IMR-90 (cell line): ENCODE measurements around the gene ANP32A. TPM values are rescaled to one million over a fixed set of nuclear protein-coding genes. Genes with fewer than 3 reads are reported as not detected.

Source experiments
- ATAC-seq: fragments of 200-7000 bp; cut with Tn5 transposase; 2 replicates; pipeline ENCODE4 v1.9.1; 2020; ENCODE audit warnings: low read depth, mild to moderate bottlenecking, moderate library complexity
- BruUV-seq: library from RNA; stranded (reverse); fragments of 400-500 nt; replicated peaks from 2 replicates; lab custom pipeline; 2021; lab: Mats Ljungman, UMichigan
- CTCF ChIA-PET: fragments of 300-600 bp; formaldehyde crosslinking; extraction: SDS; loops from one replicate; lab custom pipeline; 2021; ENCODE audit warnings: antibody characterized with exemption; lab: Yijun Ruan, JAX
- POLR2A ChIA-PET: fragments of 300-600 bp; sonication (Branson Sonifier 250); formaldehyde crosslinking; loops from one replicate; lab custom pipeline; 2022; ENCODE audit warnings: antibody characterized with exemption; ENCODE audit not compliant: unreplicated experiment; lab: Charles Lee
- DNase-seq: peaks from one replicate; pipeline ENCODE4 v3.0.0; 2013
- H2AFZ ChIP-seq: replicated peaks from 2 replicates; pipeline ENCODE3; 2013; ENCODE audit warnings: low read length, mild to moderate bottlenecking; ENCODE audit not compliant: poor library complexity
- H2AK5ac ChIP-seq: 2 replicates; pipeline ENCODE4 v1.6.1; 2013; ENCODE audit warnings: low read depth, low read length, inconsistent platforms
- H2AK9ac ChIP-seq: replicated peaks from 2 replicates; pipeline ENCODE3; 2013; ENCODE audit warnings: mild to moderate bottlenecking, low read depth, low read length, moderate library complexity; ENCODE audit not compliant: poor library complexity
- H2BK120ac ChIP-seq: 2 replicates; pipeline ENCODE4 v1.6.1; 2013; ENCODE audit warnings: low read depth, low read length, inconsistent platforms
- H2BK15ac ChIP-seq: 3 replicates; pipeline ENCODE4 v1.6.1; 2013; ENCODE audit warnings: low read depth, low read length, inconsistent platforms
- H2BK20ac ChIP-seq: 2 replicates; pipeline ENCODE4 v1.6.1; 2013; ENCODE audit warnings: low read depth, mild to moderate bottlenecking, inconsistent platforms, low read length, moderate library complexity
- H2BK5ac ChIP-seq: 2 replicates; pipeline ENCODE4 v1.6.1; 2013; ENCODE audit warnings: mild to moderate bottlenecking, low read depth, low read length, inconsistent platforms; ENCODE audit not compliant: poor library complexity, severe bottlenecking
- H3K14ac ChIP-seq: replicated peaks from 2 replicates; pipeline ENCODE4 v1.6.1; 2013; ENCODE audit warnings: low read depth, low read length, inconsistent platforms
- H3K18ac ChIP-seq: 2 replicates; pipeline ENCODE4 v1.6.1; 2013; ENCODE audit warnings: low read depth, low read length, control low read depth
- H3K23ac ChIP-seq: 2 replicates; pipeline ENCODE4 v1.6.1; 2013; ENCODE audit warnings: low read depth, low read length, inconsistent platforms
- H3K27ac ChIP-seq: 2 replicates; pipeline ENCODE4 v1.5.1; 2013; ENCODE audit warnings: mild to moderate bottlenecking, control low read depth, low read length; ENCODE audit not compliant: insufficient read depth
- H3K27me3 ChIP-seq: 2 replicates; pipeline ENCODE4 v1.6.1; 2013; ENCODE audit warnings: low read length; ENCODE audit not compliant: control insufficient read depth, insufficient read depth
- H3K36me3 ChIP-seq: 2 replicates; pipeline ENCODE4 v1.6.1; 2013; ENCODE audit warnings: low read length, mixed read lengths; ENCODE audit not compliant: control insufficient read depth, insufficient read depth
- H3K4ac ChIP-seq: 2 replicates; pipeline ENCODE4 v1.6.1; 2013; ENCODE audit warnings: low read depth, low read length, inconsistent platforms
- H3K4me1 ChIP-seq: 2 replicates; pipeline ENCODE4 v1.6.1; 2013; ENCODE audit warnings: low read length, mixed read lengths; ENCODE audit not compliant: control insufficient read depth, insufficient read depth
- H3K4me2 ChIP-seq: 2 replicates; pipeline ENCODE4 v1.6.1; 2013; ENCODE audit warnings: low read depth, mild to moderate bottlenecking, control low read depth, low read length, moderate library complexity
- H3K4me3 ChIP-seq: 2 replicates; pipeline ENCODE4 v1.5.1; 2013; ENCODE audit warnings: low read depth, mild to moderate bottlenecking, control low read depth, low read length, moderate library complexity; ENCODE audit not compliant: insufficient read depth
- H3K56ac ChIP-seq: 2 replicates; pipeline ENCODE4 v1.6.1; 2013; ENCODE audit warnings: low read length, inconsistent platforms; ENCODE audit not compliant: insufficient read depth; ENCODE audit errors: extremely low read depth
- H3K79me1 ChIP-seq, 2 experiments: 2 replicates each; pipeline ENCODE4 v1.6.1; 2013; ENCODE audit warnings: low read length in 2 of 2, inconsistent platforms in 1 of 2, low read depth in 1 of 2
- H3K9ac ChIP-seq: 2 replicates; pipeline ENCODE4 v1.6.1; 2013; ENCODE audit warnings: low read depth, low read length, control low read depth
- H3K9me1 ChIP-seq: 2 replicates; pipeline ENCODE4 v1.6.1; 2013; ENCODE audit warnings: low read length, inconsistent platforms; ENCODE audit not compliant: insufficient read depth
- H3K9me3 ChIP-seq: 2 replicates; pipeline ENCODE4 v1.6.1; 2013; ENCODE audit warnings: low read length; ENCODE audit not compliant: control insufficient read depth, insufficient read depth
- H4K20me1 ChIP-seq: 2 replicates; pipeline ENCODE4 v1.6.1; 2013; ENCODE audit warnings: low read length, inconsistent platforms; ENCODE audit not compliant: insufficient read depth
- H4K5ac ChIP-seq: 2 replicates; pipeline ENCODE4 v1.6.1; 2013; ENCODE audit warnings: mild to moderate bottlenecking, low read depth, low read length, control low read depth
- H4K8ac ChIP-seq, 2 experiments: 2 replicates each; pipeline ENCODE4 v1.6.1; 2013; ENCODE audit warnings: low read depth in 2 of 2, low read length in 2 of 2, control low read depth in 1 of 2, inconsistent platforms in 1 of 2
- H4K91ac ChIP-seq: 2 replicates; pipeline ENCODE4 v1.6.1; 2013; ENCODE audit warnings: low read depth, low read length, inconsistent platforms; ENCODE audit not compliant: insufficient read depth
- BHLHE40 ChIP-seq: fragments of 150-350 bp; IDR thresholded peaks from 2 replicates; pipeline ENCODE4 v1.6.1; 2016; ENCODE audit warnings: mild to moderate bottlenecking, low read depth, low read length
- CEBPB ChIP-seq: IDR thresholded peaks from 2 replicates; pipeline ENCODE4 v1.6.1; 2012; ENCODE audit warnings: low read depth, low read length, improper control_type of control experiment
- CHD1 ChIP-seq: IDR thresholded peaks from 2 replicates; pipeline ENCODE4 v1.6.1; 2012; ENCODE audit warnings: low read depth, low read length, improper control_type of control experiment
- CTCF ChIP-seq: conservative IDR thresholded peaks from 2 replicates; pipeline ENCODE4 v1.5.1; 2012; ENCODE audit warnings: mild to moderate bottlenecking, low read depth, low read length, improper control_type of control experiment
- ELK1 ChIP-seq: fragments of 150-350 bp; IDR thresholded peaks from 2 replicates; pipeline ENCODE4 v1.6.1; 2016; ENCODE audit warnings: low read depth, mild to moderate bottlenecking, low read length, moderate library complexity, borderline replicate concordance
- FOS ChIP-seq: fragments of 150-350 bp; IDR thresholded peaks from 2 replicates; pipeline ENCODE4 v1.6.1; 2016; ENCODE audit warnings: low read depth, low read length
- MAFK ChIP-seq: IDR thresholded peaks from 2 replicates; pipeline ENCODE4 v1.6.1; 2012; ENCODE audit warnings: low read depth, low read length, improper control_type of control experiment
- MAZ ChIP-seq: IDR thresholded peaks from 2 replicates; pipeline ENCODE4 v1.6.1; 2012; ENCODE audit warnings: low read depth, mild to moderate bottlenecking, low read length, improper control_type of control experiment, moderate library complexity, borderline replicate concordance
- MXI1 ChIP-seq: IDR thresholded peaks from 2 replicates; pipeline ENCODE4 v1.6.1; 2012; ENCODE audit warnings: low read depth, mild to moderate bottlenecking, low read length, moderate library complexity, borderline replicate concordance
- NFE2L2 ChIP-seq: fragments of 150-350 bp; IDR thresholded peaks from 2 replicates; pipeline ENCODE4 v1.6.1; 2016; ENCODE audit warnings: low read depth, mild to moderate bottlenecking, low read length
- POLR2A ChIP-seq: IDR thresholded peaks from 2 replicates; pipeline ENCODE4 v1.6.1; 2012; ENCODE audit warnings: mild to moderate bottlenecking, low read depth, low read length
- RAD21 ChIP-seq: IDR thresholded peaks from 2 replicates; pipeline ENCODE4 v1.6.1; 2012; ENCODE audit warnings: low read length, improper control_type of control experiment
- RCOR1 ChIP-seq: IDR thresholded peaks from 2 replicates; pipeline ENCODE4 v1.6.1; 2012; ENCODE audit warnings: mild to moderate bottlenecking, low read length, improper control_type of control experiment; ENCODE audit not compliant: insufficient replicate concordance
- RFX5 ChIP-seq: IDR thresholded peaks from 2 replicates; pipeline ENCODE4 v1.8.0; 2012; ENCODE audit warnings: low read depth, mild to moderate bottlenecking, low read length, moderate library complexity
- SMC3 ChIP-seq: fragments of 150-350 bp; IDR thresholded peaks from 2 replicates; pipeline ENCODE4 v1.6.1; 2016; ENCODE audit warnings: low read depth, mild to moderate bottlenecking, antibody characterized with exemption, low read length, moderate library complexity
- USF2 ChIP-seq: fragments of 150-350 bp; IDR thresholded peaks from 2 replicates; pipeline ENCODE4 v1.6.1; 2017; ENCODE audit warnings: mild to moderate bottlenecking, antibody characterized with exemption, low read length, low read depth
- WGBS, 2 experiments: methylation state at CpG; one replicate each; pipeline versions ENCODE4 v1.1.5 to v1.1.7; 2013; ENCODE audit warnings: missing lambda C conversion rate in 2 of 2; ENCODE audit not compliant: insufficient read length in 1 of 2; ENCODE audit errors: extremely low coverage in 2 of 2; 5-methylcytosine and 5-hydroxymethylcytosine counted together
- dilution Hi-C: fragments of 300-500 bp; cut with HindIII; formaldehyde crosslinking; loops from one replicate; pipeline ENCODE4 v1.14.3; 2018; ENCODE audit warnings: low sequenced_read_pairs; ENCODE audit not compliant: unreplicated experiment
- in situ Hi-C: fragments of 300-500 bp; cut with MboI; formaldehyde crosslinking; loops from 3 replicates; pipeline ENCODE4 v1.14.3; 2019; ENCODE audit warnings: low sequenced_read_pairs, inconsistent platforms, mixed read lengths
- intact Hi-C: fragments of 100-400 bp; cut with micrococcal nuclease; formaldehyde crosslinking; loops from 2 replicates; pipeline ENCODE4 v1.10.0; 2022
- polyA plus RNA-seq, 3 experiments: library from polyadenylated mRNA; depleted of rRNA; stranded (reverse); fragments of >200 nt; gene quantifications; 2 replicates each; pipeline ENCODE4 v1.2.3, GENCODE V29; 2012; ENCODE audit warnings: low replicate concordance in 1 of 3
- total RNA-seq: library from RNA; depleted of rRNA; stranded (reverse); fragments of >200 nt; gene quantifications from 2 replicates; pipeline ENCODE4 v1.2.3, GENCODE V29; 2012

Gene ANP32A
- total and polyA plus RNA-seq, 2 of the 4 experiments (the other 2 are of a cell fraction) = 62.4 to 72.8 TPM

- Histone ChIP-seq H3K4me1 (no peaks in the 10 kb centered on the region; the same call in 1 of the 2 replicates), H3K9me1 (no peaks in the 10 kb centered on the region; the same call in 1 of the 2 replicates), H3K79me1 (no peaks in the 10 kb centered on the region), H3K9ac (no peak overlapping the region), H2AFZ (no peak overlapping the region), H4K91ac (no peak overlapping the region), H3K23ac (no peak overlapping the region), H3K56ac (no peak overlapping the region), H3K9me3 (0 out of 2 replicates have a peak, but pooled peaks cover 2% of the 10 kb centered on the region), H3K14ac (no peak overlapping the region), H3K4me2 (no peak overlapping the region), H2BK15ac (no peak overlapping the region), H2AK9ac (no peak overlapping the region), H3K27me3 (peaks cover 13% of the 10 kb centered on the region), H2BK120ac (no peak overlapping the region), H2AK5ac (no peak overlapping the region), H3K4me3 (no peak overlapping the region), H2BK5ac (no peak overlapping the region), H3K18ac (no peak overlapping the region), H3K27ac (no peak overlapping the region), H4K5ac (no peak overlapping the region), H3K4ac (no peak overlapping the region), H4K8ac (no peak overlapping the region), H4K20me1 (0 out of 2 replicates have a peak, but pooled peaks cover 2% of the 10 kb centered on the region), H2BK20ac (no peak overlapping the region), H3K36me3 (peaks cover 12% of the 10 kb centered on the region)
- no peak for TF ChIP-seq RAD21
- TF ChIP-seq NFE2L2 = no peak
- no peak for TF ChIP-seq BHLHE40
- TF ChIP-seq CTCF = no peak
- no peak for TF ChIP-seq SMC3
- TF ChIP-seq POLR2A = no peak
- TF ChIP-seq CHD1 = no peak
- no peak for TF ChIP-seq MXI1
- TF ChIP-seq MAZ = no peak
- TF ChIP-seq MAFK = no peak
- TF ChIP-seq ELK1 = no peak
- TF ChIP-seq CEBPB = no peak
- no peak for TF ChIP-seq RFX5
- TF ChIP-seq RCOR1 = no peak
- no peak for TF ChIP-seq USF2
- no peak for TF ChIP-seq FOS
- BruUV-seq = no TSS peak
- WGBS, 2 experiments = no CpG with 5 or more reads among the region's 3 CpGs
- intact Hi-C loops (no loop called here), dilution Hi-C loops (no loop called here), in situ Hi-C loops (no loop called here)
- ATAC-seq = no peak
- no peak for DNase-seq
- POLR2A ChIA-PET = no interaction called here
- CTCF ChIA-PET = no interaction called here
Observed at GRCh38 chr15:68774521-68775235, 46.0 kb downstream of the ANP32A start.
